ENCODE data around the gene UQCRC1.

Gene UQCRC1

DNA sequence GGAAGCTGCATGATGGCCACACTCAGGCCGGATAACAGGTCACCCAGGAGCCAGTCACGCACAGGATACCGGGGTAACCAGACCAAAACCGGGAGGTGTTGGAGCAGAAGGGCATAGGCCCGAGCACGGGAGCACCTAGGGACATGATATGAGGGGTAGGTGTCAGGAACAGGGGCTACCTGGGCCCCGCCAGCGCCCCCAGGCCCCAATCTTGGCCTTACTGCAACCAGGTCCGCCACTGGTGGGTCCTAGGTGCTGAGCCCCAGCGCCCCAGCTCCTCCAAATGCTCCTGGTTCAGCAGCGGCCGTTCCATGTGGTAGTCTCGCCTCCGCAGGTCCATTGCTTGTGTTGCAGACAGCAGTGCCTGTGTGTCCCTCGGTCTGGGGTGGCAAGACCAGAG, 23.8 kb upstream of the UQCRC1 start:
- DNase-seq (ENCODE audit: low spot score), result no peak

DNA sequence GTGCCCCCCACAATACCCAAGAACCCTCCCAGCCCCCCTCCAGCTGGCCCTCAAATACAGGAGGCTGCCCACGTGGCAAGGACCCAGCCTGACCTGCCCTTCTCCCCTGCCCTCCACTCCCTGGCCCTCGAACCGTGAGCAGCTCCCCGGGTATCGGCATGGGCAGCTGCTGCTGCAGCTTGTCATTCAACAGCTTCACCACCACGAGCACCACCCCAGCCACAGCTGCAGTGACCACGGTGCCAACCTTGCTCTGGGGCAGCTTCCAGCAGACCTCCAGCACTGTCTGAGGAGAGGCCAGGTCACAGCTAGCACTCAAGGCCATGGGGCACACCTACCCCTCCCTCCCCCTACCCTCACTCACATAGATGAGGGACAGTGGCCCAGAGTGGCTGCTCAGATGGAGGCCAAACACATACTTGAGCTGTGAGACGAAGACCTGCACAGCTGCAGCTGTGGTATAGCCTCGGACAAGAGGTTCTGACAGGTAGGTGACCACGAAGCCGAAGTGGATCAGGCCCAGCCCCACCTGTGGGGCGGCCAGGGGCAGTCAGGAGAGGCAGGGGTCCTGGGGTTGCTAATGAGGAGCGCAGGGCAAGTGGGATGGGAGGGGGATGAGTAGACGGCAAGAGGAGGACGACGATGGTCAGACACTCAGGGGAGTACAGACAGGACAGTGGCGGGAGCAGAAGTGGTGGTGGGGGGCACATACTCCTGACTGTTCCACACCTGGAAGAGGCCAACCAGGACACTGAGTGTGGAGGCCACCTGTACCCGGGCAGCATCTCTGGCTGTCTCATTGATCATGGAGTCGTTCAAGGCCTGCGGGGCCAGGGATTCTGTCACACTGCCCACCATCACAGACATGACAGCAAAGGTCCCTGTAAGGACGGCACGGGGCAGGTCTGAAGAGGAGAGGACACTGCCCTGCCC, 22.3 kb upstream of the UQCRC1 start:
- DNase-seq (ENCODE audit: low spot score), result no peak

DNA sequence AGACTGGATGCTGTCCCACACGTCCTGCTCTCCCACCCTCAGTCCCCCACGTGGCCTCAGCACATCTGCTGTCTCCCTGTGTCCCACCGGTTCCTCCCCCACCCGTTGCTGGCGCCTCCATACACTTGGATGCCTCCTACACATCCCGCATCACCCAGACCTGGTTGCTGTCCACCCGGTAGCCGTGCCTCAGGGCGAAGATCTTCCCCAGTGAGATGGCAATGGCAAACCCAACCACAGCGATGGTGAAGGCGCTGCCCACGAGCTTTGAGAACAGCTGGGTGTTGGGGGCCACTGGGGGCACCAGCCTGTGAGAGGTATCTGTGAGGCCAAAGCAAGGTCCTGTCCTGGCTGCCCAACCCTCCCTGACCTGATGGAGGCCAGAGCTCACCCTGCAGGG, 21.4 kb upstream of the UQCRC1 start:
- no peak for DNase-seq (ENCODE audit: low spot score)

DNA sequence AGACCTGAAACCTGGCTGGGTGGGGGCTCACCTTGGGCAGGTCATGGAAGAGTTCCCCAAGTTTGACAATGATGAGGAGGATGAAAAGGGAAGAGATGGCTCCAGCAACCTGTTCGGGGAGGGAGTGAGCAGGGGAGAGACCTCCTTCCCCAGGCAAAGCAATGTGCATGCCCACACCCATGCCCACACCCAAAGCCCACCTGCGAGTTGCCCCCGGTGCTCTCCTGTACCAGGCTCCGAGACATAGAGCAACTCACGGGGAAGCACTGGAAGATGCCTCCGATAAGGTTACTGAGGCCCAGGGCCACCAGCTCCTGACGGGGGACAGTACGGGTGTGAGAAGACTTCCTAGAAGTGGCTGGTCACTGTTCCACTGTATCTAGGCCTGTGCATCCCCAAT, 21.0 kb upstream of the UQCRC1 start:
- DNase-seq (ENCODE audit: low spot score), result no peak

DNA sequence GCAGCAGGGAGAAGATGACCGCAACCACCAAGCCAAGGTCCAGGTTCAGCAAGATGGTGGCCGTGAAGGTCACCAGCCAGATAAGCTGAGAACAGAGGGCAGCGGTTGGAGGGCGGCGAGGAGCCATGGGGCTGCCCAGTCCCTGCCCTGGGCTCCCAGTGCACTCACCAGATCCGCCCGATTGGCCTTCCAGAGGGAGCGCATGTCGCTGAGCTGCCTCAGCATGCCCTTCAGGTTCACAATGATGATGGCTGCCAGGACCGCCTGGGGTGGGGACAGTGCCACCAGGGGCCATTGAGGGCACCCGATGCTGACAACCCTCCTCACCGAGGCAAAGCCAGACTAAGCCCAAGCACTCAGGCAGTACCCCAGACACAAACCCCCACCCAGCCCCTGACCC, 20.4 kb upstream of the UQCRC1 start:
- DNase-seq (ENCODE audit: low spot score), result no peak

DNA sequence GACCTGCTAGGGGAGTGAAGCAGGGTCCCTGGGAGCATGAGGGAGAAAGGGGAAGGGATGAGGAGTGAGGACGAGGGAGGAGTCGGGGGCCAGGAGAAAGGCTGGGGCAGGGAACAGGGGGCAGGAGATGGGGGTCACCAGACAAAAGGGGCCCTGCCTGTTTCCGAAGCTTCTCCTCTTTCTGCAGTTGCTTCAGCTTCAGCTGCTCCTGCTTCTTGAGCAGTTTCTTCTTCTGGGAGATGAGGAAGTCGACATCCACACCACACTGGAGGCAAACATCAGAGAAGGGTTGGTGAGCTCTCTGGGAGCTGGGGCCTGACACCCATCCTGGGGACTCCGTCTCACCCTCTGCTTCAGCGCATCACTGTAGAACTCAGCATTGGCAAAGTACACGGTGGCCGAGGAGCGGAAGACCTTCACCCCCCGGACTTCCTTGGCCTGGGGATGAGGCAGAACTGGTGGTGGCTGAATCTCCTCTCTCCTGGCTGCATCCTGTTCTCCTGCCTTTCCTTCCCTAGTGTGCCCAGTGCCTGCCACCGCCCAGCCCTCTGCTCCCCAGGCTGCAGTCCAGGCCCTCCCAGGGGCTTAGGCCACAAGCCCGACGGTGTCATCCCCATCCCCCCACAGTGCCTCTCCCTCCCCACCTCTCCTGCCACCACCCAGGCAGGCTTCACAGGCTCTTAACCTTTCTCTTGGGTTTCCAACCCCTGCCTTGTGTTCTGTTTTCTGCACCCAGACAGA, 19.0 kb upstream of the UQCRC1 start:
- no peak for DNase-seq (ENCODE audit: low spot score)

DNA sequence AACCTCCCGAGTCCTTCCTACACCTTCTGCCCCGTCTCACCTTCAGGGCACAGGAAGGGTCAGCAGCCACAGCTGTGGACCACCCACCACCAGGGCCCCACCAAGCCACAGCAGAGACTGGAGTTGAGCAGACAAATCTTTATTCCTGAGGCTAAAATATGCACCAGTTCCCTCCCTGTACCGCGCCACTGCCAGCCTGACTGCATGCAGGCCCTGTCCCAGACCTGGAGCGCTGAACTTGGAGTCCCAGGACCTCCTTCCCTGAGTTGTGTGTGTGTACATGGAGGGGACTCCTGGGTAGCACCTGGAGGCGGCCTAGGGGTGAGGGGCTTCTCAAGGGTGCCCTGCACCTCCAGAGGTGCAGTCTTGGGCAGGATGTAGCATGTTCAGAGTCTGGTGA, 16.2 kb upstream of the UQCRC1 start:
- DNase-seq (ENCODE audit: low spot score), result no peak

DNA sequence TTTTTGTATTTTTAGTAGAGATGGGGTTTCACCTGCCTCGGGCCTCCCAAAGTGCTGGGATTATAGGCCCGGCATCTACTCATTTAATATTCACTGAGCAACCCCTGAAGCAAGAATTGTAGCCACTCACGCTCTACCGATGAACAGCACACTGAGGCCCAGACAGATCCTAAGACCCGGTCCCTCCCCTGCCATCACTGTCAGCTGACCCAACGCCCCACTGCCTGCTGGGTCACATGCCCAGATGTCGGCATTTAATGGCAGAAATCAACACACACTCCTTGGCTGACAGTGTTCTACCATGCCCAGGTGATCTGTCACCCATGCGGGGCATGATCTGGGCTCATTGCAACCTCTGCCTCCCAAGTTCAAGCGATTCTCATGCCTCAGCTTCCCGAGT, 15.3 kb upstream of the UQCRC1 start:
- no peak for DNase-seq (ENCODE audit: low spot score)

DNA sequence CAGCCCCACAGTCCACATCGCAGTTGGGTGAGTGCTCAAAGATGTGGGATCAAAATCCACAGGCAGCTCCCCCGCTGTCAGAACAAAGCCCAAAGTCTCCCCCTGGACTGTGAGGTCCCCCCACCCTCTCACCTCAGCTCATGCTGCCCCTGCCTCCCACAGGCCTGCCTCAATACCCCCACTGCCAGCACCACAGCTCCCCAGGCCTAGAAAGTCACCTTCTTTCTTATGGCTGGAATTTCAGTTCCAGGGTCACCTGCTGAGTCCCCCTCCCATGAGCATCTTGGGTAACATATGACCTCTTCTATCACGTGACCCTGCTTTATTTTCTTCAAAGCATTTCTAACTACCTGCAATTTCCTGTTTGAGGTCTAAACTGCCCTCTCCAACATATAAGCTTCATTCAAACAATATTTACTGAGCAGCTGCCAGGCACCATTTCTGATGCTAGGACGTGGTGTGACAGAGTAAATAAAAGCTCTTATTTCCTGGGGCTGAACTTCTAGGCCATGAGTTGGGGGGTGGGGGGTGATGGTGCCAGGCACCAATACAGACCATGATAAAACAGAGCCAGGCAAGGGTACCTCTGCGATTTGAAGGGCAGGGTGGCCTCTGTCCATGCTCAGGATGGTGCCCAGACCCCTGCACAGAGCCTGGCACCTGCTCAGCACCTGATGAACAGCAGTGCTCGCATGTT, 14.6 kb upstream of the UQCRC1 start:
- no peak for DNase-seq (ENCODE audit: low spot score)

DNA sequence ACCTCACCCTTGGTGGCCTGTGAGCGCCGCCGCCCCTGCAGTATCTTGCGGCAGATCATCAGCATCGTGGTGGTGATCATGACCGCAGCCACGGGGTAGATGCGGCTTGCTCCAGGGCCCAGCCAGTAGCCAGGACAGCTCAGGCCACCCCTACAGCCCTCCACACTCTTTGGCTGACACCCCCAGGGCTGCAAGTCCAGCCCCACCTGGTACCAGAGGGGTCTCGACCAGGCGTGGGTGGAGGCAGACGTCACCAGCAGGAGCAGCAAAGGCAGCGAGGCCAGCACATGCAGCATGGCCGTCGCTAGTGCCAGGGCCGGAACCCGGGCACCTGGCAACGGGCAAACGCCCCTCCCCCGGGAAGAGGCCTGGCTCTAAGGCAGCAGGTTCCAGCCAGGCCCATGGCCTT, 12.0 kb upstream of the UQCRC1 start, which contains the start of gene TMEM89:
TMEM89 (minus strand) TSS at position 309 of the 409 bp plus-strand sequence; CDS start at position 296, 13 bp downstream.
- DNase-seq (ENCODE audit: low spot score), result no peak

DNA sequence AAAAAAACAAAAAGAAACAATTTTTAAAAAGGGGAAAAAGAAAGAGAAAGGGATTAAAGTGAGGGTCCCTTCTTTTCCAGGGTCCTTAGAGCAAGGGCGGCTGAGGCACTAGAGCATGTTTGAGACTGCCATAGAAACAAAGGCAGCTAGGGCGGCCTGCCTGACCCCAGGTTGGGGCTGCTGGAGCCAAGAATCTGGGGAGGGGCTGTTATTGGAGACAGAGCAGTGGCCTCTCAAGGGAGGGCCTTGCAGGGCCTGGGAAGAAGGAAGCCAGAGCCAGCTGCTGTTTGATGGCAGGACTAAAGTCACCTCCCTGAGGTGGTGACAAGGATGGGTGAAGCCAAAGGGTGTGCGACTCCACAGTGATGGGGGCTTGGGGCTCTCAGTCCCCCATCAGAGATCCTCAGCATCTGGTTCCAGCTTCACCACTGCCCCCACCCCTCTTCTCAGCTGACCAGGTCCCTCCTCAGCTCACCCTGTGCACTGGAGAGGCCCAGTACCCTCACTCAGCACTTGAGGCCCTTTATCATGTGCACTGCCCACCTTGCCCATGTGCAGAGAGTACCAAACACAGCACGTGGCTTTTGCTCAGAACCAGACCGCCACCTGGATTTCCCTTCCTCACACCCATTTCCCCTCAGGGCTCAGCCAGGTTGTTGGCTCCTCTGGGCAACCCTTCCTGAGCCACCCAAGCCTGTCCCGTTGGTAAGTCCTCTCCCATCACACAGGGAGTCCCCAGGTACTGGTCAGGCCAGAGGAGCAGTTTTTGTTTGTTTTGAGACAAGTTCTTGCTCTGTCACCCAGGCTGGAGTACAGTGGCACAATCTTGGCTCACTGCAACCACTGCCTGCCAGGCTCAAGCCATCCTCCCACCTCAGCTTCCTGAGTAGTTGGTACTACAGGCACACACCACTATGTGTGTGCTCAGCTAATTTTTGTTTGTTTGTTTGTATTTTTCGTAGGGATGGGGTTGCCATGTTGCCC, 10.4 kb upstream of the UQCRC1 start:
- DNase-seq (ENCODE audit: low spot score), result no peak

DNA sequence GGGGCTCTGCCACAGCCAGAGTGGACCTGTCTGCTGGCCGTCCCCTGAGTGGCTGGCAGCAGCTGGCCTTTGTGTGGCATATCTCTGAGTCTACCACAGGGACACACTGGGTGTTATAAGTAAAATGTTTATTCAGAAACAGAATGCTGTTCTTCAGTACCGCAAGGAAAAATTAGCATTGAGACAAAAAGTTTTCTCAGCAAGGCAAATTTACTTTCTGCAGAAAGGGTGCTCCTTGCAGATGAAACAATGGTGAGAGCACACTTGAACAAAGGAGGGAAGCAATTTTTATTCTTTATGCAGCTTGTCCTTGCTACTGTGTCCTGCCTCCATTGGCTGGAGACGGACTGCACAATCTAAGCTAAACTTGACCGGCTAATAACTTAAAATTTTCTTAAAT, 8.1 kb upstream of the UQCRC1 start:
- DNase-seq (ENCODE audit: low spot score), result no peak

DNA sequence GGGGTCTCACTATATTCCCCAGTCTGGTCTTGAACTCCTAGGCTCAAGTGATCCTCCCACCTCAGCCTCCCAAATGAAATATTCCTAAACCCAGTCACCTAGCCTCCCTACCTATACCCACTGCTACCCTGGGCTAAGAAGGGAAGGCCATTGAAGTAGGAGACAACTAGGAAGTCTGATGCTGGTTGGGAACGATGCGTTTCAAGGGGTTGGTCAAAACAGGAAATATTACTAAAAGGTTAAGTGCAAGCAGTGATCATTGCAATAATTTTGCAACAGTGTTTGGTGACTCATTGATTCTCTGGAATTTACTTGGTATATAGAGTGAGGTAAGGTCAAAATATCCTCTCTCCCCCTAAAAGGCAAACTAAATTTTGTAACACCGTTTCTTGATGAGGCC, 4.6 kb upstream of the UQCRC1 start:
- DNase-seq (ENCODE audit: low spot score), result no peak

DNA sequence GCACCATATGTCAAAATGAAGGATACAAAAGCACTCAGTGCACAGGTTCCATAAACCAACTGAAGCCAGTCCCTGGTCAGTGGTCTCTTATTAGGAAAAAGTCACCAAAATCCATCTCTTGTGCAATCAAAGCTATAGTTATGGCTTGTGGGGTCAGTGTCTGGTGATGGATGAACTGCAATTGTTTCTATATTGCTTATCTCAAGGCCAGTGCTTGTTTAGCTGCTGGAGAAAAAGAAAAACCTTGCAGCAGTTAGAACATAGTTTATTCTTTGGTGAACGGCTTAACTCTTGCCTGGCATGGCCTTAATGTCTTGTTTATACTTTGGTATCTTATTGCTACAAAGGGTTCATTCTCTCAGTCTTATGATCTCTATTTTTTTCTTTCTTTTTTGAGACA, 2.9 kb upstream of the UQCRC1 start:
- DNase-seq (ENCODE audit: low spot score), result no peak

DNA sequence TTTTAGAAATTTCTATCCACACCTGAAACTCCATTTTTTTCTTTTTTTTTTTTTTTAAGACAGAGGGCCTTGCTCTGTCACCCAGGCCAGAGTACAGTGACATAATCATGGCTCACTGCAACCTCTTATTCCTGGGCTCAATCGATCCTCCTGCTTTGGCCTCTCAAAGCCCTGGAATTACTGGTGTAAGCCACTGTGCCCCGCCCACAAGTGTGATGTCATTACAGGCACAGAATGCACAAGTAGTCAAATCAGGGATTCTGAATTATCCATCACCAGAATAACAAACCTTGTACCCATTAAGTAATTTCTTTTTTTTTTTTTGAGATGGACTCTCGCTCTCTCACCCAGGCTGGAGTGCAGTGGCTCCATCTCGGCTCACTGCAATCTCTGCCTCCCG, 1.9 kb downstream of the UQCRC1 start:
- DNase-seq (ENCODE audit: low spot score), result no peak

DNA sequence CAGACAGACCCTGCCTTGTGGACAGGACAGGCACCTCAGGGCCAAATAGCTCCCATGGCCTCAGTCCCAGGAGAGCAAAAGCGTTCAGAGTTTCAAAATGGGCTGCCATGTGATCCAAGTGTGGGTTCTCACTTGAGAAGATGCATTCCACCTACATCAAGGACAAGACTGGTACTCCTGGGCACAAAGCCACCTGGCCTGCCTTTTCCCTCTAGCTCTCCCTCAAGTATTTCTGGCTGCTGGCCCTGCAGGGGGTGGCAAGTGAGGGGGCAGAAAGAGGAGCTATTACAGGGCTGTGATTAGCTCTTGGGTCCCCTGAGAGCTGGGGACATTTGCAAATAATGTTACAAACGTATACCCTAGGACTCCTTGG, 7.8 kb downstream of the UQCRC1 start:
- DNase-seq (ENCODE audit: low spot score), result no peak

DNA sequence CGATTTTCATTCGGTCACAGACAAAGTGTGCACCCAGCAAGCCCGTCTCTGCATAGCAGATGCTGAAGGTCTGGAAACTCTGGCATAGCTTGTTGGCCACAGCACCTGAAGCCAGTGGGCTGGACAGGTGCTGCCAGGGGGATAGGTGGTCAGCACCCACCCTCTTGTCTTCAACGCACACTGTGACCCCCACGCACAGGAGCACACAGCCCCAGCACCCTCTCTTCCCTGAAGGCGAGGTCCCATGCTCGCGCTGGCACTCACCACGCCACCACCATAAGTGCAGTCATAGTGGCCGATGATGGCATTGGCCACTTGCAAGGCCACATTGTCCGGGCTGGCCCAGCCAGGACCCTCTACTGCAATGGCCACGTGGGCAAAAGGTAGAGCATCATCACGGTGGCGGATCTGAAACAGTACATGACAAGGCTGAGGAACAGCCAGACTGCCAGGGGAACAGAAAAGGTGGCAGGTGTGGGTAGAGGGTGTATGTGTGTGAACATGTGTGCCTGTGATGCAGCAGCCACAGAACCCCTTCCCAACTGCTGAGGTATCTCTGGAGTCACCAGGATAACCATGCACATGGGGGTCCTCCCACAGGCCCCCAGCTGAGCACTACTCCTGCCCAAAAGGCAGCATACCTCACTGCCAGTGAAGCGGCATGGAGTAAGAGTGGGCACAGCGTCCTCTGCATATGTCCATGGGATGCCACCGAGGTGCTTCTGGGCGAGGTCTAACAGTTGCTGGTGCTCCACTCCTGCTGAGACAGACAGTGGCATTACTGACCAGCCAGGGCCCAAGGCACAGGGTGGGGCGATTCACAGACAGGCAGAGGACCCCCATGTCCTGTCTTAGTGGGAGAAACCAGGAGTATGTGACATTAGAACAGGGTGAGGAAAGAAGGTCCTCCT, 8.5 kb downstream of the UQCRC1 start:
- no peak for DNase-seq (ENCODE audit: low spot score)

DNA sequence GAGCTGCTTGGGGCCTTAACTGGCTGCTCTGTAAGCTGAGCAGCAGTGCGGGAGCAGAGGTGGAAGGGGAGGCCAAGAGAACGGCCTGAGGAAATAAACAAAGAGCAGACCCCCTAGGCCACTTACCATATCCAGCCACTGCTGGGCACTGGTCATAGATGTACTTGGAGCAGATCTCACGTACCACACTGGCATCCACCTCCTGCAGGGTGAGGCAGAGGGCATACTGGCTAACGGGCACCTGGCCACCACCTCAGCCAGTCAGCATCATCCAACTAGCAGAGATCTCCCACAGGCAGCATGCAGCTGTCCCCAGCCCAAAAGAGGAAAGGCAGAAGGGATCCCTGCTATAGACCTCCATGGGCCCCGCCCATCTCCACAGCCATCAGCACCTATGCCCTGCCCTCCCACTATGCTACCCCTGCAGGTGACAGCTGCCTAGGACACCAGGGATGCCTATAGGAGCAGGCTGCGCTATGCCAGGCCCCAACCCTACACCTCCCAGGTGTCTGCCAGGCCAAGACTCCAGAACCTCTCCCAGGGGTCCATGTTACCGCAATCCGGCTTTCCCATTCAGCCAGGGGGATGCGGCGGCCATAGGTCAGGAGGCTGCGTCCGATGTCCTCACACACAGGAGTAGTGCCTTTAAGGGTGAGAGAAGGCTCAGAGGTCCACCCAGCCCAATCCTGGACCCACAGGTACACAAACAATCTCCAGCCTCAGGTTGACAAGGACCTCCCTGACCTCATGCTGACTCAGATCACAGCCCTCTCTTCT, 9.7 kb downstream of the UQCRC1 start:
- no peak for DNase-seq (ENCODE audit: low spot score)

DNA sequence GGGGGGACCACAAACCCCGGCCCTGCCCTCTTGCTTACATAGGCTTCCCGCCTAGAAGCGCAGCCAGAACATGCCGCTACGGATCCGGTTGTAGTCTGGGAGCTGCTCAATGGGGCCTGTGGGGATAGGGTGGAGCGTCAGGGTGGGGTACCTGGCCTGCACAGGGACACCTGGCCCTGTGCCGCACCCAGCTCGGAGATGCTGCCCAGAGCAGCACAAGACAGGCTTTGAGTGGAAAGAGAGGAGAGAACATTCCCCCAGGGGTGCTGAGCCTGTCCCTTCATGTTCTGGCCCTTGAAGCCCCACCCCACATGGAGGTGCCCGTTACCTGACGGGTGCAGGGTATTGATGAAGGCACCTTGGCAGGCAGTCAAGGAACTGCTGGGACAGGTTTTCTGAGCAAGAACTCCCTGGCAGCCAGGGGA, 10.4 kb downstream of the UQCRC1 start:
- no peak for DNase-seq (ENCODE audit: low spot score)

All from hematopoietic multipotent progenitor cell treated with erythropoietin and hydrocortisone succinate and interleukin-3 and kit ligand, for 17 days (in vitro differentiated cells).